Progenitor cell of endocrine pancreas (in vitro differentiated cells): ENCODE measurements around the gene RAD51C. TPM values are rescaled to one million over a fixed set of nuclear protein-coding genes. Genes with fewer than 3 reads are reported as not detected.

Source experiments
- DNase-seq: peaks from one replicate; pipeline ENCODE4 v3.0.0; 2021; ENCODE audit warnings: low spot score; ENCODE audit not compliant: unreplicated experiment
- H3K27ac Mint-ChIP-seq: 2 replicates; pipeline ENCODE4 v1.8.0; 2021; ENCODE audit warnings: mild to moderate bottlenecking, moderate library complexity, mixed read lengths
- H3K27me3 Mint-ChIP-seq: 2 replicates; pipeline ENCODE4 v1.8.0; 2021; ENCODE audit warnings: mixed read lengths
- H3K36me3 Mint-ChIP-seq: 2 replicates; pipeline ENCODE4 v1.8.0; 2022; ENCODE audit warnings: mixed read lengths; ENCODE audit not compliant: insufficient read depth
- H3K4me1 Mint-ChIP-seq: 2 replicates; pipeline ENCODE4 v1.8.0; 2021; ENCODE audit warnings: low read depth, mixed read lengths
- H3K4me3 Mint-ChIP-seq: 2 replicates; pipeline ENCODE4 v1.8.0; 2021; ENCODE audit warnings: low read depth, mild to moderate bottlenecking, moderate library complexity, mixed read lengths
- H3K9me3 Mint-ChIP-seq: 2 replicates; pipeline ENCODE4 v1.8.0; 2021; ENCODE audit warnings: low read depth, mixed read lengths
- CTCF ChIP-seq: fragments of 200-600 bp; sonication (generic); IDR thresholded peaks from one replicate; pipeline ENCODE4 v1.5.0; 2021; ENCODE audit warnings: antibody characterized with exemption, mild to moderate bottlenecking; ENCODE audit not compliant: unreplicated experiment
- total RNA-seq: library from RNA; stranded (reverse); gene quantifications from 2 replicates; pipeline ENCODE4 v1.2.1, GENCODE V29; 2021

Gene RAD51C
- total RNA-seq, 1 donor from 2014 or later: 32.7 TPM

- H3K9me3 Mint-ChIP-seq: no peaks in the 10 kb centered on the region
- no peak for DNase-seq
These were observed 14.1 kb downstream of the RAD51C start for GRCh38 chr17:58706351-58707140.

DNA sequence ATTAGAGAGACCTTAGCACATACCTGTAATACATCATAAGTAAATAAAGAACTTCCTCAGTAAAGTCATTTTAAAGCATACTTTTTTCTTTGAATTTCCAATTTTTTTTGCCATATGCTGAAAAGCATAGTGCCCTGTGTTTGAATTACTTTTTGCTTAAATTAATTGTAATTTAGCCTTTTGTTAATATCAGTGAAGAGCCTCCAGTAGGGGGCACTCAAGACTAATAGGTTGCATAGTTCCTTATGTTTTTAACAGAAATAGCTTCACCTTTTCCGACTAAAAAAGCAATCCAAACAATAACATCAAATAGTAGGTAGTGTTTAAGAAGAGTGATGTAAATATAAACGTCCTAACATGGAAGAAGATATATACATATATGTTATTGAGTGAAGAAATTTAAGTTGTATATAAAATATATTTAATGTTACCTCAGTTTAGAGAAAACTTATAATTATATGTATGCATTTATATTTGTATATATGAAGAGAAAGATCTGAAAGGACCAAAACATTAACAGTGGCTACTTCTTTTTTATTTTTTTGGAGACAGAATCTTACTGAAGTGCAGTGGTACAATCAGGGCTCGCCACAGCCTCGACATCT lies 18.6 kb downstream of the RAD51C start:
- H3K4me3 Mint-ChIP-seq: no peak overlapping the region
- peak; percentile 87 for TF ChIP-seq CTCF
- H3K4me1 Mint-ChIP-seq: peaks cover 2% of the 10 kb centered on the region
- H3K9me3 Mint-ChIP-seq: no peaks in the 10 kb centered on the region
- peaks cover 10% of the 10 kb centered on the region for H3K36me3 Mint-ChIP-seq
- no peaks in the 10 kb centered on the region for H3K27me3 Mint-ChIP-seq
- no peak for DNase-seq
- no peak overlapping the region for H3K27ac Mint-ChIP-seq

More at GRCh38 chr17:58706351-58707140, 14.1 kb downstream of the RAD51C start:
- Mint-ChIP-seq H3K4me3 (no peak overlapping the region), H3K27me3 (no peaks in the 10 kb centered on the region), H3K27ac (no peak overlapping the region), H3K36me3 (peaks cover 9% of the 10 kb centered on the region), H3K4me1 (peaks cover 3% of the 10 kb centered on the region)
- TF ChIP-seq CTCF: no peak

- no peak for TF ChIP-seq CTCF
- no peak overlapping the region for H3K4me3 Mint-ChIP-seq
- no peak overlapping the region for H3K27ac Mint-ChIP-seq
- no peaks in the 10 kb centered on the region for H3K9me3 Mint-ChIP-seq
- peaks cover 5% of the 10 kb centered on the region for H3K36me3 Mint-ChIP-seq
- DNase-seq: no peak
- no peaks in the 10 kb centered on the region for H3K4me1 Mint-ChIP-seq
- no peaks in the 10 kb centered on the region for H3K27me3 Mint-ChIP-seq
These were observed 29.9 kb downstream of the RAD51C start for GRCh38 chr17:58722274-58722673.

DNA sequence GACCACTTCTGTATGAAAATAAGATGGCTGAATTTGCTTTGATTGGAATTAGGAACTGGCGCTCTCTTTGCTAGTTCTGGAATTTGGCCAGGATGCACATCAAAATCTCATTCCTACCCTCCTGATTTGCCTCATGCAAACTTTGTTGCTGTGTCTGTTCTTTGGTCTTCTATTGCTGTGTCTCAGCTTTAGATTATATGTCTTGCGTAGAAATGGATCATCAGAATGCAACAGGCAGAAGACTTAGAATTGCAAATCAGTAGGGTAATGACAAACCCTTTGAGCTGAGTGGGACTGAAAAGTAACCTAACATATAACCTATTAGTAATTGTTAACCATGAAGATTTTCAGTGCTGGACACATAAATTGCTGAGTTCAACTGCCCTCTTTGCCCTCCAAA lies 30.3 kb downstream of the RAD51C start:
- no peak overlapping the region for H3K4me3 Mint-ChIP-seq

DNA sequence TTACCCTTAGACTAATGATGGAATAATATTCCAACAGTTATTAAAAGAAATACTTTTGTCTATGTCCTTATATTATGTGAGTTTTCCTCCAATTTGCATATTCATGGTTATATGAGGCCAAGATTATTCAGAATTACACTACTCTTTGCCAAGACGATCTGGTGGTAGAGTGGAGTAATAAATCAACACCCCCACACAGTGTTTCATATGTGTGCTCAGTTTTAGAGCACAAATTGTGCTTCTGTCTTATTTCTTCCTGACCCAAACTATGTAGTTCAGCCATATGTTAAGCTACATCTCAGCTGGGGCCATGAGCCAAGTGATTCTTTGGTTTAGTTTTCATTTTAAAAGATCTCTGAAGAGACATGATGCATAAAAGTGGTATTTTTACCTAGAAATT lies 36.4 kb downstream of the RAD51C start:
- Mint-ChIP-seq H3K36me3 (peaks cover 2% of the 10 kb centered on the region), H3K9me3 (no peaks in the 10 kb centered on the region), H3K27ac (no peak overlapping the region), H3K4me3 (no peak overlapping the region), H3K4me1 (no peaks in the 10 kb centered on the region), H3K27me3 (no peaks in the 10 kb centered on the region)
- no peak for TF ChIP-seq CTCF
- DNase-seq: no peak

More for the DNA sequence above, 30.3 kb downstream of the RAD51C start:
- Mint-ChIP-seq H3K27ac (no peak overlapping the region), H3K27me3 (no peaks in the 10 kb centered on the region), H3K36me3 (peaks cover 5% of the 10 kb centered on the region), H3K9me3 (no peaks in the 10 kb centered on the region), H3K4me1 (no peaks in the 10 kb centered on the region)
- no peak for DNase-seq
- no peak for TF ChIP-seq CTCF
